ENCODE measurements around the gene SARNP. TPM values are rescaled to one million over a fixed set of nuclear protein-coding genes. Genes with fewer than 3 reads are reported as not detected.

Gene SARNP
- total and polyA plus RNA-seq, 4 experiments from 2014 or later = 47.7 to 122 (median 69.8) TPM

- Histone ChIP-seq H3K4me1 (ENCODE audit: insufficient read depth, low read length) (no peaks in the 10 kb centered on the region), H3K9me3 (ENCODE audit: control insufficient read depth in 1 of 2, low read length in 2 of 2) (no peaks in the 10 kb centered on the region), H3K27me3 (ENCODE audit: insufficient read depth, low read length) (no peaks in the 10 kb centered on the region), H3K4me3 (ENCODE audit: low read length in 2 of 2) (no peak overlapping the region), H3K36me3 (ENCODE audit: insufficient read depth, low read length) (no peaks in the 10 kb centered on the region), H3K27ac (ENCODE audit: low read depth, low read length) (no peak overlapping the region)
- Mint-ChIP-seq H3K4me1 (peaks cover 0 to 8% (median 3%) of the 10 kb centered on the region in 4 donors), H3K9me3 (no peaks in the 10 kb centered on the region), H3K27me3 (no peaks in the 10 kb centered on the region), H3K27ac (no peak overlapping the region), H3K36me3 (no peaks in the 10 kb centered on the region), H3K4me3 (no peak overlapping the region)
- no peak for DNase-seq
- ChIA-PET POLR2A (ENCODE audit: partially characterized antibody) (no interaction called here), CTCF (ENCODE audit: partially characterized antibody) (no interaction called here)
- intact Hi-C loops (cut with micrococcal nuclease) = no loop called here
Observed at GRCh38 chr12:55845361-55845760, 27.8 kb upstream of the SARNP start.

- Histone ChIP-seq H3K27me3 (ENCODE audit: insufficient read depth, low read length) (no peaks in the 10 kb centered on the region), H3K9me3 (ENCODE audit: control insufficient read depth in 1 of 2, low read length in 2 of 2) (no peaks in the 10 kb centered on the region), H3K4me3 (ENCODE audit: low read length in 2 of 2) (no peak overlapping the region), H3K4me1 (ENCODE audit: insufficient read depth, low read length) (no peaks in the 10 kb centered on the region), H3K36me3 (ENCODE audit: insufficient read depth, low read length) (no peaks in the 10 kb centered on the region), H3K27ac (ENCODE audit: low read depth, low read length) (no peak overlapping the region)
- intact Hi-C loops (cut with micrococcal nuclease) = no loop called here
- Mint-ChIP-seq H3K27ac (no peak overlapping the region), H3K27me3 (no peaks in the 10 kb centered on the region), H3K36me3 (no peaks in the 10 kb centered on the region), H3K4me3 (no peak overlapping the region), H3K9me3 (no peaks in the 10 kb centered on the region), H3K4me1 (peaks cover 0 to 8% (median 3%) of the 10 kb centered on the region in 4 donors)
- CTCF ChIA-PET (ENCODE audit: partially characterized antibody) = no interaction called here
- POLR2A ChIA-PET (ENCODE audit: partially characterized antibody) = no interaction called here
- no peak for DNase-seq
Observed at GRCh38 chr12:55844961-55845360, 27.4 kb upstream of the SARNP start.

GRCh38 chr12:55843431-55843830 is 25.9 kb upstream of the SARNP start:
- H3K27ac Mint-ChIP-seq = no peak overlapping the region
- peaks cover 0 to 8% (median 3%) of the 10 kb centered on the region in 4 donors for H3K4me1 Mint-ChIP-seq
- Histone ChIP-seq H3K36me3 (ENCODE audit: insufficient read depth, low read length) (no peaks in the 10 kb centered on the region), H3K4me3 (ENCODE audit: low read length in 2 of 2) (no peak overlapping the region), H3K4me1 (ENCODE audit: insufficient read depth, low read length) (no peaks in the 10 kb centered on the region), H3K9me3 (ENCODE audit: control insufficient read depth in 1 of 2, low read length in 2 of 2) (no peaks in the 10 kb centered on the region), H3K27me3 (ENCODE audit: insufficient read depth, low read length) (no peaks in the 10 kb centered on the region), H3K27ac (ENCODE audit: low read depth, low read length) (no peak overlapping the region)
- ChIA-PET POLR2A (ENCODE audit: partially characterized antibody) (no interaction called here), CTCF (ENCODE audit: partially characterized antibody) (no interaction called here)
- H3K4me3 Mint-ChIP-seq = no peak overlapping the region
- intact Hi-C loops (cut with micrococcal nuclease) = no loop called here
- H3K36me3 Mint-ChIP-seq = no peaks in the 10 kb centered on the region
- no peaks in the 10 kb centered on the region for H3K27me3 Mint-ChIP-seq
- DNase-seq = no peak
- H3K9me3 Mint-ChIP-seq = no peaks in the 10 kb centered on the region

DNA sequence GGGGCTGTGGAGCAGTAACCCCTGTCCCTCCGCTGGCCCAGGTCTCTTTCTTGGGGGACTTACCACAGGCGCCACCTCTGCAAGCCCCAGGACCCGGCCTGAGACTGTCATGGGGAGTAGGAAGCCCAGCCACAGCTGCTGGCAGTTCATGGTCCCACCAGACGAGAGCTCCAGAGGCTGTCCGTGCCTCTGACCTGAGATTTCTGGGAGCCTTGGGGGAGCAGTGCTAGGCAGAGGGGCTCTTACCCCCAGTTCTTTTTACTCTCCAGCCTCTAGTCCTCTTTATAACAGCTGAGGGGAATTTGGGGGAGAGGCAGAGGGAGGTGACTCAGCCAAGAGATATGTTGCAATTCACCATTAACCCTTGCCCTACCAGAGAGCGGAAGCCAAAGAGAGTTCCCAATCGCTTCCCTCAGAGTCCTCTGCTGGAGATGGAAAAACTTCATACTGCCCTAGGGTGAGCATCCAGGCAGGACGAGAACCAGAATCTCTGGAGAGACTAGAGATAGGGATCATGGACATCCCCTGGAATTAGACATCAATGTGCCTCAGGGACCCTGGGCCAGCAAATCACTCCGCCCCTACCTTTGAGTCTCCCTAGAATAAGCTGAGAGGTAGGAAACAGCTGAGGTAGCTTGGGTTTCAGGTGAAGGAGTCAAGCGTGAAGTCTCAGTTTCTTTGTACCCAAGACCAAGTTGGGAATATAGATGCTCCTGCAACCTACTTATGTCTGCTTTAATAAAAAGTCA is 25.3 kb upstream of the SARNP start, which contains the start of gene MMP19:
Gene MMP19, minus strand, starts transcription at position 256 of the 749 bp plus-strand sequence. Its CDS starts 106 bp downstream, at position 150.
- no peaks in the 10 kb centered on the region for H3K9me3 ChIP-seq (ENCODE audit: control insufficient read depth in 1 of 2, low read length in 2 of 2)
- Mint-ChIP-seq H3K27me3 (no peaks in the 10 kb centered on the region), H3K4me3 (no peak within 1 kb of the TSS), H3K9me3 (no peaks in the 10 kb centered on the region), H3K4me1 (peaks cover 0 to 8% (median 3%) of the 10 kb centered on the region in 4 donors), H3K27ac (peak within 1 kb of the TSS in 2 of 7 donors; percentile 56 to 81), H3K36me3 (no peaks in the 10 kb centered on the region)
- H3K27ac ChIP-seq (ENCODE audit: low read depth, low read length) = no peak within 1 kb of the TSS
- intact Hi-C loops (cut with micrococcal nuclease) = no loop called here
- H3K4me1 ChIP-seq (ENCODE audit: insufficient read depth, low read length) = no peaks in the 10 kb centered on the region
- DNase-seq = no peak
- POLR2A ChIA-PET (ENCODE audit: partially characterized antibody) = no interaction called here
- H3K4me3 ChIP-seq (ENCODE audit: low read length in 2 of 2) = no peak within 1 kb of the TSS
- CTCF ChIA-PET (ENCODE audit: partially characterized antibody) = no interaction called here
- no peaks in the 10 kb centered on the region for H3K27me3 ChIP-seq (ENCODE audit: insufficient read depth, low read length)
- no peaks in the 10 kb centered on the region for H3K36me3 ChIP-seq (ENCODE audit: insufficient read depth, low read length)

GRCh38 chr12:55840581-55841351 is 23.2 kb upstream of the SARNP start:
- POLR2A ChIA-PET (ENCODE audit: partially characterized antibody) = interaction anchor here (0.5 kb wide), 1 partner anchor 88 kb away, joined by 3 read pairs; no protein-coding TSS in a partner anchor
- H3K27me3 Mint-ChIP-seq = no peaks in the 10 kb centered on the region
- intact Hi-C loops (cut with micrococcal nuclease) = no loop called here
- Histone ChIP-seq H3K36me3 (ENCODE audit: insufficient read depth, low read length) (no peaks in the 10 kb centered on the region), H3K9me3 (ENCODE audit: control insufficient read depth in 1 of 2, low read length in 2 of 2) (no peaks in the 10 kb centered on the region), H3K27me3 (ENCODE audit: insufficient read depth, low read length) (no peaks in the 10 kb centered on the region), H3K4me3 (ENCODE audit: low read length in 2 of 2) (no peak overlapping the region), H3K27ac (ENCODE audit: low read depth, low read length) (no peak overlapping the region), H3K4me1 (ENCODE audit: insufficient read depth, low read length) (no peaks in the 10 kb centered on the region)
- CTCF ChIA-PET (ENCODE audit: partially characterized antibody) = no interaction called here
- DNase-seq = no peak
- H3K4me3 Mint-ChIP-seq = peak overlapping the region in 1 of 8 donors; percentile 22
- H3K9me3 Mint-ChIP-seq = no peaks in the 10 kb centered on the region
- peaks cover 0 to 8% (median 3%) of the 10 kb centered on the region in 4 donors for H3K4me1 Mint-ChIP-seq
- no peaks in the 10 kb centered on the region for H3K36me3 Mint-ChIP-seq
- H3K27ac Mint-ChIP-seq = peak overlapping the region in 1 of 7 donors; percentile 47

DNA sequence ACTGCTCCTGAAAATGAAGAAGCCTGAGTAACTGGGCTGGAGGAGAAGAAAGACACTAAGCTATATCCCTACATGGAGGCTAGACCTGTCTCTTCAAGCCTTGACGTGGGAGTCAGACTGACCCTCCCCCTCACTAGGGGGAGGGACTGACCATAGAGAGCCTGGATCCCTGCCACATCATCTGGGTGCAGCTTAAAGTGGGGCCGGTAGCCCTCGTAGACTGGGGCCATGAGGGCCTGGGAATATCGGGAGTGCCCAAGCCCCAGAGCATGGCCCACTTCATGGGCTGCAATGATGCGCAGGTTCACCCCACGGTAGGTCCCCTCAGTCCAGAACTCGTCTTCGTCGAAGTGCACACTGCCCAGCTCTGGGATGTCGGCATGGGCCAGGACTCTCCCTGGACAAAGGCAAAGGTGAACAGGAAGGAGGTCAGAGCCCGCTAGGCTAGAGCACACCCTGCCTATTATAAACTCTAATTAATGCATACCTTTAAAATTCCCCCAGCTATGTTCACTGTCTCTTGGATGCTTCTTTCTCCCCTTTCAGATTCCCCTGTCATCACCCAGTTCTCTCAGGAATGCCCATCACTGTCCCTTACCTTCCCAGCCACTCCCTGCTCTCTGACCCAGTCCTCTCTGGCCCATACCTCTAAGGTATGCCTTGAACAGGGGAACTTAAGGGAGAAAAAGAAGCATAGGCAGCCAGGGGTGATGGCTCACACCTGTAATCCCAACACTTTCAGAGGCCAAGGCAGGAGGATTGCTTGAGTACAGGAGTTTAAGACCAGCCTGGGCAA is 22.0 kb upstream of the SARNP start:
- Mint-ChIP-seq H3K27ac (peak overlapping the region in 1 of 7 donors; percentile 6), H3K36me3 (no peaks in the 10 kb centered on the region), H3K9me3 (no peaks in the 10 kb centered on the region), H3K27me3 (no peaks in the 10 kb centered on the region), H3K4me3 (no peak overlapping the region), H3K4me1 (peaks cover 0 to 8% (median 3%) of the 10 kb centered on the region in 4 donors)
- no peak overlapping the region for H3K27ac ChIP-seq (ENCODE audit: low read depth, low read length)
- intact Hi-C loops (cut with micrococcal nuclease) = no loop called here
- ChIA-PET CTCF (ENCODE audit: partially characterized antibody) (no interaction called here), POLR2A (ENCODE audit: partially characterized antibody) (interaction anchor here (0.9 kb wide), 1 partner anchor 9 kb away, joined by 3 read pairs; no protein-coding TSS in a partner anchor)
- no peaks in the 10 kb centered on the region for H3K36me3 ChIP-seq (ENCODE audit: insufficient read depth, low read length)
- H3K27me3 ChIP-seq (ENCODE audit: insufficient read depth, low read length) = no peaks in the 10 kb centered on the region
- H3K9me3 ChIP-seq (ENCODE audit: control insufficient read depth in 1 of 2, low read length in 2 of 2) = no peaks in the 10 kb centered on the region
- DNase-seq = no peak
- H3K4me3 ChIP-seq (ENCODE audit: low read length in 2 of 2) = no peak overlapping the region
- no peaks in the 10 kb centered on the region for H3K4me1 ChIP-seq (ENCODE audit: insufficient read depth, low read length)

GRCh38 chr12:55838361-55838760 is 20.8 kb upstream of the SARNP start:
- ChIA-PET CTCF (ENCODE audit: partially characterized antibody) (no interaction called here), POLR2A (ENCODE audit: partially characterized antibody) (no interaction called here)
- no peak for DNase-seq
- Mint-ChIP-seq H3K27ac (peak overlapping the region in 2 of 7 donors; percentile 19 to 68), H3K36me3 (no peaks in the 10 kb centered on the region), H3K4me3 (no peak overlapping the region), H3K27me3 (no peaks in the 10 kb centered on the region), H3K9me3 (no peaks in the 10 kb centered on the region), H3K4me1 (peaks cover 0 to 8% (median 3%) of the 10 kb centered on the region in 4 donors)
- intact Hi-C loops (cut with micrococcal nuclease) = no loop called here
- Histone ChIP-seq H3K4me1 (ENCODE audit: insufficient read depth, low read length) (no peaks in the 10 kb centered on the region), H3K27me3 (ENCODE audit: insufficient read depth, low read length) (no peaks in the 10 kb centered on the region), H3K36me3 (ENCODE audit: insufficient read depth, low read length) (no peaks in the 10 kb centered on the region), H3K4me3 (ENCODE audit: low read length in 2 of 2) (no peak overlapping the region), H3K27ac (ENCODE audit: low read depth, low read length) (no peak overlapping the region), H3K9me3 (ENCODE audit: control insufficient read depth in 1 of 2, low read length in 2 of 2) (no peaks in the 10 kb centered on the region)

Measured in CD4-positive, alpha-beta memory T cell (primary cell).